GM21423 (cell line): ENCODE measurements around the gene YY1.

Experiments used
- ATAC-seq: cut with Tn5 transposase; IDR thresholded peaks from one replicate; pipeline ENCODE4 v1.9.1; 2021; ENCODE audit warnings: mild to moderate bottlenecking, moderate library complexity; ENCODE audit not compliant: unreplicated experiment

Gene YY1

GRCh38 chr14:100329233-100330006 is 90.5 kb downstream of the YY1 start:
- ATAC-seq, result no peak

DNA sequence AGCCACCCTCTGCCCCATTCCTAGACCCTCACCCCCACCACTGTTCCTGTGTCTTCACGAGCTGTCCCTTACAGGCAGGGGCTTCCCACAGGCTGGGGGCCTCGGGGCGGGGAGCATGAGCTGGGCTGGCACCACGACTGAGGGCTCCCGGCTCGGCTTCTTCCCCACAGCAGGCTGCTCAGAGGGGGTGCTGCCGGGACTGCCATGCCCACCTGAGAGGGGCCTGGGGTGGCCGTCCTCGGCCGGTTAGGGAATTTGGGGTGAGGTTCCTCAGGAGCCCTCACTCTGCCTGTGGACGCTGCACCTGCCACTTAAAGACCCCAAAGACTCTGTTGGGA is 91.0 kb downstream of the YY1 start:
- ATAC-seq, result no peak

GRCh38 chr14:100330388-100330931 is 91.5 kb downstream of the YY1 start:
- ATAC-seq, result no peak

DNA sequence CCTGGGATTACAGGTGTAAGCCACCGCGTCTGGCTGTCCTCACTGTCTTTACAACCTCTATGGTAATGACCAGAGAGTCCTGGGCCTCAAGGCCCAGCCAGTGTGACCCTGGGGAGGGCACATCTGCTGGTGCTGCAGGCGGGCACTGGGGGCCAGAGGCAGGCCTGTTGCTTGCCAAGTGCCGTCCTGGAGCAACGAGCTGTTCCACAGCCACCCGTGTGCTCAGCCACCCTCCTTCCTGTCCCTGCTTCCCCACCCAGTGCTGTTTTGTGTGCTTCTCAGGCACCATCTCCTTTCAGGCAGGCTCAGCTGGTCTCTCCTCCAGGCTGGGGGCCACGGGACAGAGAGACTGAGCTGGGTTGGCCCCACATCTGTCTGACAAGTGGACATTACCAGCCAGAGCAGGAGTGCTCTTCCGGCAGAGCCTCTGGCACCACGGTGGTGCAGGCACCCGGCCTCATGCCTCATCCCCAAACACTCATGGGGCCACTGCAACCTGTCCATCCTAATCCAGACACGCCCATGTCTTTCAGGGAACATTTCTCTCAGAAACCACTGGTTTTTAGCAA is 93.2 kb downstream of the YY1 start:
- ATAC-seq, result no peak
